Effector memory CD4-positive, alpha-beta T cell (primary cell): Measurements from ENCODE around the gene SLC41A3.
"Not testable (repeated sequence)": the region's sequence is repeated elsewhere in the genome, so short reads cannot be mapped to it uniquely, and the experiment has no call there.

Experiments used
- DNase-seq, 3 donors: peaks; one replicate each; pipeline ENCODE4 v3.0.0-alpha.2; 2020
- H3K27ac ChIP-seq: 2 replicates; pipeline ENCODE4 v1.7.0; 2013; ENCODE audit warnings: mild to moderate bottlenecking, low read length, moderate library complexity; ENCODE audit not compliant: insufficient read depth, poor library complexity, severe bottlenecking
- H3K27me3 ChIP-seq: replicated peaks from 2 replicates; pipeline ENCODE4 v1.7.0; 2013; ENCODE audit warnings: mild to moderate bottlenecking, low read length; ENCODE audit not compliant: insufficient read depth, control insufficient read depth, poor library complexity, severe bottlenecking
- H3K36me3 ChIP-seq: 2 replicates; pipeline ENCODE4 v1.7.0; 2013; ENCODE audit warnings: mild to moderate bottlenecking, low read length, moderate library complexity; ENCODE audit not compliant: control insufficient read depth, insufficient read depth
- H3K4me1 ChIP-seq: 2 replicates; pipeline ENCODE4 v1.7.0; 2013; ENCODE audit warnings: low read length, mild to moderate bottlenecking; ENCODE audit not compliant: control insufficient read depth, insufficient read depth, poor library complexity, severe bottlenecking
- H3K4me3 ChIP-seq: 2 replicates; pipeline ENCODE4 v1.7.0; 2013; ENCODE audit warnings: low read length, low read depth, mild to moderate bottlenecking; ENCODE audit not compliant: insufficient read depth, poor library complexity, severe bottlenecking
- H3K9me3 ChIP-seq: 2 replicates; pipeline ENCODE4 v1.7.0; 2013; ENCODE audit warnings: mild to moderate bottlenecking, low read length, moderate library complexity; ENCODE audit not compliant: control insufficient read depth

Gene SLC41A3

GRCh38 chr3:126040386-126040785 lies 43.5 kb downstream of the SLC41A3 start:
- Histone ChIP-seq H3K27ac (no peak overlapping the region), H3K4me3 (no peak overlapping the region), H3K4me1 (no peaks in the 10 kb centered on the region), H3K27me3 (no peaks in the 10 kb centered on the region), H3K36me3 (no peaks in the 10 kb centered on the region), H3K9me3 (no peaks in the 10 kb centered on the region)
- no peak for DNase-seq

- H3K36me3 ChIP-seq, result no peaks in the 10 kb centered on the region
- H3K27ac ChIP-seq, result no peak overlapping the region
- H3K4me1 ChIP-seq, result no peaks in the 10 kb centered on the region
- DNase-seq, result no peak
- no peaks in the 10 kb centered on the region for H3K27me3 ChIP-seq
- no peaks in the 10 kb centered on the region for H3K9me3 ChIP-seq
- no peak overlapping the region for H3K4me3 ChIP-seq
Measured at GRCh38 chr3:126039870-126040269, 44.1 kb downstream of the SLC41A3 start.

GRCh38 chr3:126038791-126039190 lies 45.1 kb downstream of the SLC41A3 start:
- H3K27me3 ChIP-seq, H3K4me3 ChIP-seq: not testable (repeated sequence)

GRCh38 chr3:126036056-126036549 lies 47.8 kb downstream of the SLC41A3 start:
- Histone ChIP-seq H3K4me3 (no peak overlapping the region), H3K27me3 (no peaks in the 10 kb centered on the region), H3K27ac (no peak overlapping the region), H3K36me3 (no peaks in the 10 kb centered on the region), H3K4me1 (no peaks in the 10 kb centered on the region), H3K9me3 (no peaks in the 10 kb centered on the region)
- DNase-seq, result no peak

More at GRCh38 chr3:126038791-126039190, 45.1 kb downstream of the SLC41A3 start:
- not testable (repeated sequence) for H3K9me3 ChIP-seq, DNase-seq, H3K27ac ChIP-seq, H3K36me3 ChIP-seq, H3K4me1 ChIP-seq

GRCh38 chr3:126035362-126036050 lies 48.4 kb downstream of the SLC41A3 start:
- H3K4me1 ChIP-seq, result no peaks in the 10 kb centered on the region
- no peaks in the 10 kb centered on the region for H3K9me3 ChIP-seq
- no peaks in the 10 kb centered on the region for H3K27me3 ChIP-seq
- no peak for DNase-seq
- H3K27ac ChIP-seq, result no peak overlapping the region
- H3K36me3 ChIP-seq, result no peaks in the 10 kb centered on the region
- no peak overlapping the region for H3K4me3 ChIP-seq

- H3K36me3 ChIP-seq, result no peaks in the 10 kb centered on the region
- H3K9me3 ChIP-seq, result no peaks in the 10 kb centered on the region
- no peaks in the 10 kb centered on the region for H3K4me1 ChIP-seq
- H3K27ac ChIP-seq, result no peak overlapping the region
- H3K27me3 ChIP-seq, result no peaks in the 10 kb centered on the region
- H3K4me3 ChIP-seq, result no peak overlapping the region
- DNase-seq, result no peak
Measured at GRCh38 chr3:126034481-126035361, 49.2 kb downstream of the SLC41A3 start.

- Histone ChIP-seq H3K27ac (no peak overlapping the region), H3K36me3 (no peaks in the 10 kb centered on the region), H3K27me3 (no peaks in the 10 kb centered on the region), H3K4me3 (no peak overlapping the region), H3K9me3 (no peaks in the 10 kb centered on the region), H3K4me1 (no peaks in the 10 kb centered on the region)
- DNase-seq, result no peak
Measured at GRCh38 chr3:126033765-126034164, 50.2 kb downstream of the SLC41A3 start.

- Histone ChIP-seq H3K4me1 (no peaks in the 10 kb centered on the region), H3K9me3 (peaks cover 4% of the 10 kb centered on the region), H3K27ac (no peak overlapping the region), H3K4me3 (no peak overlapping the region), H3K27me3 (no peaks in the 10 kb centered on the region), H3K36me3 (peaks cover 5% of the 10 kb centered on the region)
- DNase-seq, result no peak
Measured at GRCh38 chr3:126033051-126033745, 50.7 kb downstream of the SLC41A3 start.

GRCh38 chr3:126031981-126032471 lies 51.9 kb downstream of the SLC41A3 start:
- no peaks in the 10 kb centered on the region for H3K4me1 ChIP-seq
- no peak overlapping the region for H3K27ac ChIP-seq
- no peaks in the 10 kb centered on the region for H3K27me3 ChIP-seq
- peaks cover 4% of the 10 kb centered on the region for H3K9me3 ChIP-seq
- H3K36me3 ChIP-seq, result peaks cover 5% of the 10 kb centered on the region
- no peak for DNase-seq
- H3K4me3 ChIP-seq, result no peak overlapping the region
